Urinary bladder (tissue), 4 donors: ENCODE results near the gene HMGN5. TPM values are rescaled to one million over a fixed set of nuclear protein-coding genes. Genes with fewer than 3 reads are reported as not detected.
A peak's percentile ranks its signal among the peaks of the same experiment; 100 is the strongest.

Source experiments
- DNase-seq: peaks from one replicate; pipeline ENCODE4 v3.0.0-alpha.2; 2015; ENCODE audit errors: extremely low spot score
- H3K27ac ChIP-seq: one replicate; pipeline ENCODE4 v1.5.1; 2013; ENCODE audit warnings: low read depth, mild to moderate bottlenecking, moderate library complexity
- H3K36me3 ChIP-seq: one replicate; pipeline ENCODE4 v1.6.1; 2013; ENCODE audit warnings: mild to moderate bottlenecking, moderate library complexity; ENCODE audit not compliant: insufficient read depth
- H3K4me1 ChIP-seq: one replicate; pipeline ENCODE4 v1.6.1; 2013; ENCODE audit warnings: mild to moderate bottlenecking, moderate library complexity; ENCODE audit not compliant: insufficient read depth
- H3K4me3 ChIP-seq: one replicate; pipeline ENCODE4 v1.5.1; 2013; ENCODE audit warnings: low read depth, low read length
- WGBS: extraction: QIAGEN DNeasy Blood & Tissue Kit; methylation state at CpG from one replicate; pipeline ENCODE4 v1.1.7; 2013; 5-methylcytosine and 5-hydroxymethylcytosine counted together
- polyA plus RNA-seq: library from polyadenylated mRNA; stranded (reverse); fragments of 200-250 nt; gene quantifications from one replicate; pipeline ENCODE4 v1.2.3, GENCODE V29; 2013
- total RNA-seq: library from RNA; depleted of rRNA; stranded (reverse); fragments of >200 nt; gene quantifications from one replicate; pipeline ENCODE4 v1.2.3, GENCODE V29; 2014
- donor health status: healthy with polysubstance abuse.
- donor health status: healthy.

The HMGN5 gene
- 4.9 TPM for total RNA-seq
- polyA plus RNA-seq = 14.5 TPM

GRCh38 chrX:81201671-81202455 is at the start of gene HMGN5, which contains the start of gene SH3BGRL:
HMGN5 (minus strand) TSS chrX:81201913; CDS start chrX:81121549, 80,364 bp downstream.
SH3BGRL (plus strand) TSS chrX:81202102; CDS start chrX:81202201, 99 bp downstream.
- peak; percentile 75 for DNase-seq
- Histone ChIP-seq H3K4me1 (no peaks in the 10 kb centered on the region), H3K4me3 (peak within 1 kb of the TSS; percentile 70), H3K27ac (peak within 1 kb of the TSS; percentile 56), H3K36me3 (no peaks in the 10 kb centered on the region)
- WGBS = under 1% methylated on average over 23 of the region's 23 CpGs

GRCh38 chrX:81241753-81242152 is 40.0 kb upstream of the HMGN5 start:
- Histone ChIP-seq H3K4me3 (no peak overlapping the region), H3K36me3 (no peaks in the 10 kb centered on the region), H3K4me1 (no peaks in the 10 kb centered on the region), H3K27ac (no peak overlapping the region)
- WGBS = 98% methylated on average over 7 of the region's 7 CpGs
- no peak for DNase-seq

GRCh38 chrX:81240701-81241331 is 39.1 kb upstream of the HMGN5 start:
- H3K4me3 ChIP-seq = no peak overlapping the region
- H3K4me1 ChIP-seq = no peaks in the 10 kb centered on the region
- DNase-seq = no peak
- no peak overlapping the region for H3K27ac ChIP-seq
- no peaks in the 10 kb centered on the region for H3K36me3 ChIP-seq
- WGBS = 97% methylated on average over 4 of the region's 4 CpGs

- no peaks in the 10 kb centered on the region for H3K4me1 ChIP-seq
- no peak overlapping the region for H3K27ac ChIP-seq
- H3K36me3 ChIP-seq = no peaks in the 10 kb centered on the region
- no peak for DNase-seq
- no peak overlapping the region for H3K4me3 ChIP-seq
- 96% methylated on average over 4 of the region's 4 CpGs for WGBS
These were observed 36.5 kb upstream of the HMGN5 start for GRCh38 chrX:81238166-81238565.

GRCh38 chrX:81237516-81237915 is 35.8 kb upstream of the HMGN5 start:
- H3K4me1 ChIP-seq = no peaks in the 10 kb centered on the region
- no peaks in the 10 kb centered on the region for H3K36me3 ChIP-seq
- no peak overlapping the region for H3K4me3 ChIP-seq
- no peak overlapping the region for H3K27ac ChIP-seq
- no peak for DNase-seq
- WGBS = 90% methylated on average over 1 of the region's 1 CpG

GRCh38 chrX:81232218-81232617 is 30.5 kb upstream of the HMGN5 start:
- Histone ChIP-seq H3K36me3 (no peaks in the 10 kb centered on the region), H3K4me3 (no peak overlapping the region), H3K27ac (no peak overlapping the region), H3K4me1 (no peaks in the 10 kb centered on the region)
- DNase-seq = no peak
- 71% methylated on average over 1 of the region's 1 CpG for WGBS

GRCh38 chrX:81231476-81231875 is 29.8 kb upstream of the HMGN5 start:
- H3K36me3 ChIP-seq = no peaks in the 10 kb centered on the region
- H3K4me3 ChIP-seq = no peak overlapping the region
- no peak overlapping the region for H3K27ac ChIP-seq
- H3K4me1 ChIP-seq = no peaks in the 10 kb centered on the region
- no peak for DNase-seq
- WGBS = 64% methylated on average over 1 of the region's 1 CpG

- no peaks in the 10 kb centered on the region for H3K36me3 ChIP-seq
- no peak for DNase-seq
- H3K27ac ChIP-seq = no peak overlapping the region
- no peaks in the 10 kb centered on the region for H3K4me1 ChIP-seq
- no peak overlapping the region for H3K4me3 ChIP-seq
- 90% methylated on average over 2 of the region's 2 CpGs for WGBS
These were observed 28.2 kb upstream of the HMGN5 start for GRCh38 chrX:81229901-81230300.

- H3K4me1 ChIP-seq = no peaks in the 10 kb centered on the region
- no peak overlapping the region for H3K27ac ChIP-seq
- H3K4me3 ChIP-seq = no peak overlapping the region
- 88% methylated on average over 3 of the region's 3 CpGs for whole genome bisulfite sequencing
- no peaks in the 10 kb centered on the region for H3K36me3 ChIP-seq
- no peak for DNase-seq
These were observed 27.5 kb upstream of the HMGN5 start for GRCh38 chrX:81229229-81229628.

- Histone ChIP-seq H3K4me1 (no peaks in the 10 kb centered on the region), H3K4me3 (no peak overlapping the region), H3K36me3 (no peaks in the 10 kb centered on the region), H3K27ac (no peak overlapping the region)
- WGBS = 15% methylated on average over 1 of the region's 1 CpG
- no peak for DNase-seq
These were observed 14.0 kb upstream of the HMGN5 start for GRCh38 chrX:81215685-81216084.

GRCh38 chrX:81208916-81209315 is 7.2 kb upstream of the HMGN5 start:
- Histone ChIP-seq H3K27ac (no peak overlapping the region), H3K36me3 (no peaks in the 10 kb centered on the region), H3K4me1 (no peaks in the 10 kb centered on the region), H3K4me3 (no peak overlapping the region)
- DNase-seq = no peak
- WGBS = 53% methylated on average over 8 of the region's 8 CpGs

- Histone ChIP-seq H3K27ac (no peak overlapping the region), H3K36me3 (no peaks in the 10 kb centered on the region), H3K4me1 (no peaks in the 10 kb centered on the region), H3K4me3 (no peak overlapping the region)
- DNase-seq = no peak
- WGBS = 51% methylated on average over 1 of the region's 1 CpG
These were observed 4.8 kb upstream of the HMGN5 start for GRCh38 chrX:81206476-81206875.

- Histone ChIP-seq H3K4me1 (no peaks in the 10 kb centered on the region), H3K4me3 (no peak overlapping the region), H3K36me3 (no peaks in the 10 kb centered on the region), H3K27ac (no peak overlapping the region)
- WGBS = 95% methylated on average over 2 of the region's 2 CpGs
- no peak for DNase-seq
These were observed 3.8 kb upstream of the HMGN5 start for GRCh38 chrX:81205551-81205950.

GRCh38 chrX:81202943-81203342 is 1.2 kb upstream of the HMGN5 start:
- peak overlapping the region; percentile 70 for H3K4me3 ChIP-seq
- no peak for DNase-seq
- no peaks in the 10 kb centered on the region for H3K4me1 ChIP-seq
- H3K27ac ChIP-seq = peak overlapping the region; percentile 38
- 2% methylated on average over 1 of the region's 1 CpG for WGBS
- H3K36me3 ChIP-seq = no peaks in the 10 kb centered on the region
